ENCODE measurements around the gene PRPF6.

DNA sequence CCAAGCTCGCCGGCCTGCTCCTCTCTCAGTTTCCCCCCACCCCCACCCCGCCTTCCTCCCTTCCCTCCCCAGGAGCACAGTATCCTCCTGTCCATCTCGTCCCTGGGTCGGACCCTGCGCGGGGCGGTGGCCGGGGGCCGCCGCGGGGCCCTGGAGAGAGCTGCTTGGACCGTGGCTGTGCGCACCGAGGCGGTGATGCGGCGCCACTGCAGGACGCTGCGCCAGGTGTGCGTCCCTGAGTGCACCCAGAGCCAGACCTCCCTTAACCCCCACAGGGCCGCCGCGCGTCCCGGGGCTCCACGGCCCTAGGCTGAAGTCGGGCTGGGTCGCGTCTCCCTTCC, 57.3 kb downstream of the PRPF6 start:
- TF ChIP-seq, protein P1, sequence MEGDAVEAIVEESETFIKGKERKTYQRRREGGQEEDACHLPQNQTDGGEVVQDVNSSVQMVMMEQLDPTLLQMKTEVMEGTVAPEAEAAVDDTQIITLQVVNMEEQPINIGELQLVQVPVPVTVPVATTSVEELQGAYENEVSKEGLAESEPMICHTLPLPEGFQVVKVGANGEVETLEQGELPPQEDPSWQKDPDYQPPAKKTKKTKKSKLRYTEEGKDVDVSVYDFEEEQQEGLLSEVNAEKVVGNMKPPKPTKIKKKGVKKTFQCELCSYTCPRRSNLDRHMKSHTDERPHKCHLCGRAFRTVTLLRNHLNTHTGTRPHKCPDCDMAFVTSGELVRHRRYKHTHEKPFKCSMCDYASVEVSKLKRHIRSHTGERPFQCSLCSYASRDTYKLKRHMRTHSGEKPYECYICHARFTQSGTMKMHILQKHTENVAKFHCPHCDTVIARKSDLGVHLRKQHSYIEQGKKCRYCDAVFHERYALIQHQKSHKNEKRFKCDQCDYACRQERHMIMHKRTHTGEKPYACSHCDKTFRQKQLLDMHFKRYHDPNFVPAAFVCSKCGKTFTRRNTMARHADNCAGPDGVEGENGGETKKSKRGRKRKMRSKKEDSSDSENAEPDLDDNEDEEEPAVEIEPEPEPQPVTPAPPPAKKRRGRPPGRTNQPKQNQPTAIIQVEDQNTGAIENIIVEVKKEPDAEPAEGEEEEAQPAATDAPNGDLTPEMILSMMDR (IDR thresholded peaks at IDR 0.05): no peak
- no peak for TF ChIP-seq EZH2 (IDR thresholded peaks at IDR 0.05; ENCODE audit: borderline replicate concordance, insufficient read depth, low read depth, low read length, poor library complexity, severe bottlenecking)
